D341Med (cell line): ENCODE measurements around the gene PLEKHO2.

ENCODE experiments used
- DNase-seq: peaks from one replicate; pipeline ENCODE4 v3.0.0; 2012; ENCODE audit warnings: low spot score

The PLEKHO2 gene

GRCh38 chr15:64892847-64893403, 51.2 kb downstream of the PLEKHO2 start:
- no peak for DNase-seq

- no peak for DNase-seq
These were observed 52.0 kb downstream of the PLEKHO2 start for GRCh38 chr15:64893481-64894394.

GRCh38 chr15:64894395-64895056, 52.8 kb downstream of the PLEKHO2 start:
- no peak for DNase-seq

GRCh38 chr15:64895285-64896065, 53.8 kb downstream of the PLEKHO2 start:
- DNase-seq: peak; percentile 10

GRCh38 chr15:64896371-64897069, 54.8 kb downstream of the PLEKHO2 start:
- DNase-seq: no peak

- DNase-seq: peak; percentile 10
These were observed 55.8 kb downstream of the PLEKHO2 start for GRCh38 chr15:64897345-64897985.

GRCh38 chr15:64898406-64898805, 56.7 kb downstream of the PLEKHO2 start:
- no peak for DNase-seq

GRCh38 chr15:64901141-64901540, 59.4 kb downstream of the PLEKHO2 start:
- no peak for DNase-seq

GRCh38 chr15:64901914-64902313, 60.2 kb downstream of the PLEKHO2 start:
- DNase-seq: no peak

- no peak for DNase-seq
These were observed 61.1 kb downstream of the PLEKHO2 start for GRCh38 chr15:64902863-64903262.

- no peak for DNase-seq
These were observed 61.7 kb downstream of the PLEKHO2 start for GRCh38 chr15:64903326-64903950.

- no peak for DNase-seq
These were observed 62.5 kb downstream of the PLEKHO2 start for GRCh38 chr15:64904189-64904588.

- peak; percentile 92 for DNase-seq
These were observed 63.6 kb downstream of the PLEKHO2 start for GRCh38 chr15:64905119-64905831.

- DNase-seq: no peak
These were observed 64.2 kb downstream of the PLEKHO2 start for GRCh38 chr15:64905941-64906340.

- DNase-seq: no peak
These were observed 64.7 kb downstream of the PLEKHO2 start for GRCh38 chr15:64906402-64906801.

GRCh38 chr15:64907991-64908390, 66.3 kb downstream of the PLEKHO2 start:
- no peak for DNase-seq

GRCh38 chr15:64909546-64909945, 67.8 kb downstream of the PLEKHO2 start:
- DNase-seq: no peak

GRCh38 chr15:64911311-64912186, 69.8 kb downstream of the PLEKHO2 start, which contains the start of gene ANKDD1A:
ANKDD1A (plus strand) TSS chr15:64911902; CDS start chr15:64911931, 29 bp downstream.
- peak; percentile 94 for DNase-seq
